HG02610 (cell line): ENCODE measurements around the gene CPED1.
"Not testable (repeated sequence)": the region's sequence is repeated elsewhere in the genome, so short reads cannot be mapped to it uniquely, and the experiment has no call there.

Source experiments
- ATAC-seq: cut with Tn5 transposase; IDR thresholded peaks from one replicate; pipeline ENCODE4 v1.9.1; 2021; ENCODE audit warnings: mild to moderate bottlenecking, moderate library complexity; ENCODE audit not compliant: unreplicated experiment

Gene CPED1

DNA sequence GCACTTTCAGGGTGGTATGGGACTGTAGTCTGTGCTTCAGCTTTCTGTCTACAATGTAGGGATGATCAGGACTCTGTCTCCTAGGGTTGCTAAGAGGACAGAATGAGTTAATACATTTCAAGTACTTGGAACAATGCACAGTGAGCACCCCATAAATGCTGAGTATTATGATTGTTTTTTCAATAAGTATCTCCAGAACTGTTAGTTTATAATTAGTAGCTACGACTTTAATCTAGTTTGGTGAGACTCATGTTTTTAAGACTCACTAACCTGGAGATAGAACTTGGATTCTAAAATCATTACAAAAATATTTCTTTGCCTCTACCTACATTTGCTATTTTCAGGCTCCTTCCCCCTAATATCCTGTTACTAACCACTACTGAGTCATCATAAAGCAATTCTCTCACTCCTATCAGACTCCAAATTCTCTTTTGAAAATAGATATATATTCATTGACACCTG lies 95.3 kb downstream of the CPED1 start:
- ATAC-seq = no peak

DNA sequence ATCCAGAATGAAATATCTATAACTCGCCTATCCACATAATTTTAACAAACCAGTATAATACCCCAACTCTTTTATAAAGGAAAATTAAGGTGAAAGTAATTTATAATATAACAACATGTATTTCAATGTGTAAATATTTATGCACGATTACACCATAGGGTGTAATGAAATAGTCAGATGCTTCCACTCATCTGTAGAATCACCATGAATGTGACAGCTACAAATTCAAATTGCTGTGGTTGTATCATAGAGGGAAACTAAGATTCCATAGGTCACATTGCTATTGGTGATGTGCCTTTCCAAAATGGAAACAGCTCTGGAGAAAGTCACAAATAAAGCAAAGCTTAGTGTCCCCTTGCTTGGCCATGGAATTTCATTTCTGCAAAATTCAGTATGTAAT lies 95.7 kb downstream of the CPED1 start:
- no peak for ATAC-seq

DNA sequence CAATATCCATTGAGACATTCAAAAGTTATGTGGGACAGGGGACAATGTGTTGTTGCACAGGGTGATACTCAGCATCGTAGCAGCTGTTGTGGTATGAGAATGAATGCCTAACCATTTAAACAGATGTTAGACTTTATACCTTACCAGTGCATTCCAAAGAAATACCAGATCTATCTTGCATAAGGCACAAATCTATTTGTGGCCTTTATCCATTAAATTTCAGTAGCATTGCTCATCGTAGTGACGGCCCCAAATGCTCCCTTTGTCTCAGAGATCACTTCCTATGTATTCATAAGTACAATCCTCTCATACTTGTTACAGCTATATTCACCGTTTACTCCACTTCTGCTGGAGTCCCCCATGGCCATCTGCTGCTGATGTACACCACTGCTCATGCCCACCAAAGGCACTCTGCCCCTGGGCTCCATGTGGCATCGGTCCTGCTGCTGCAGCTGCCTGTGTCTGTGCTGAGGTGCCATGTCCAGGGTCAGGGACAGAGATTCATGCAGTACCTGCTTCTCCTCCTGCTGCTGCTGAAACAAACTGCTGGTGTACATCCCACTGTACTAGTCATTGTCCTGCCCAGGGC lies 96.3 kb downstream of the CPED1 start:
- ATAC-seq = no peak

DNA sequence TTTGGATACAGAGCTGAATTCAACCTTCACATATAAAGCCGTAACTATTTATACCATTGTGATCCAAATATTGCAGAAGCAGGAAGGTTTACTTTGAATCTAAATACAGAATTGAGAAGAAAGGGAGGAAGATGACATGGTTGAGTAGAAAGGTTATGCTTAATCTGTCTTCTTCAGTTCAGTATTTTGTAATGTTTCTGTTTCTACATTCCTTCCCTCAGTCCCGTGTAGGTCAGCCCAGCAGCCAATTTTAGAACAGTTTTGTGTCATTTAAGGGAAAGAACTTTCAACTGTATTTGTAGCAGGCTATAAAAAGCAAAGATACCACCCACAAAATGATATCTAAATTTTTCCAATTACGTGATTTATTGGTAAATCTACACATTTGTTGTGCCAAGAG lies 97.4 kb downstream of the CPED1 start:
- ATAC-seq = no peak

DNA sequence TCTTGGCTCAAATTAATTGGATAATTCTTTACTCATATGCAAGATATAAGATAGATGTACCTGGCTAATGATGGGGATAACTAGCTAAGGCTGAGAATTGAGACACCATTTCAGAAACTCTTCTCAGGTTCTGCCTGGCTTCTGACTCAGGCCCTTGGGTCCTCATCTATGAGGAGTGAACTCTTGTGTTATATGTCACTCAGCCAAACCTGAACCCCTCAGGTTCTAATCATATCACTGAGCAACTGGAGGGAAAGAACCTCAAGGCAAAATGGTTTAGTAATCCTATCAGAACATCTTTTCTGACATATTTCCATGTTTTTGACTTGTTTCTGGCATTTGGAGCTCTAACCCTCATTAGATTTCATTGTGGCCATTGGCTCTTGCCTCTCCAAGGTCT lies 100.4 kb downstream of the CPED1 start:
- ATAC-seq = no peak

DNA sequence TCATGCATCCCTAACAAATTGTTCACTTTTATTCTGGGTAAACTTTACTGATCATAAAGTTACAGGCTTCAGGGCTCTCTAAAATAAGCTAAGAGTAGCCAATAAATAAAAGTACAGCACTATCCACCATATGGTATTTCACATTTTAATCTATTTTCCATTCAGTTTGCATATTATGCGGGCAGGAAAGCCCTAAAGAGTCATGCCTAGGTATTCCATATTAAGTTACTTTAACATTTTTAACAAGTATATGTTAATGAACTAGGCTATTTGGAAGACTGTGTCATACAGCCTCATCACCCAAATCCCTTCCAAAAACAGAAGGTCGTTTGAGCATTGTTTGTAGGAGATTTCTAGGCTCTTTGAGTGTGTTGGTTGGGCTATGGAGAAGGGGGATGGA lies 106.3 kb downstream of the CPED1 start:
- ATAC-seq = no peak

DNA sequence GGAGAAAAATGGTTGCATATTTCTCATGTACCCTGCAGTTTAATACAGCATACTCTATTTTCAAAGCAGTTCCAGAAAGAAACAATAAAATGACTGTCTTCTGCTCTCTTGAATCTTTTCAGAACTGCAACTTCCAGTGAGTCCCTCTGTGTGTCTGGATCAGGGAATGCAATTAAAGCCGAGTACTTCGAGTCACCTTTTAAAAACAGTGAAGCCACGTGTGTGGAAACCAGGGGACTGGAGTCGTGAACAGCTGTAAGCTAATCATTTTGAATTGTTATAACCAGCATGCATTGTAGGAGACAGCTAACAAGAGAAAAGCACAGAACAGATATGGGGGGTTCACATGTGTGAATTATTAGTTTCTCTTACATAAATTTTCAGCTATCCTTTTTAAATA lies 109.1 kb downstream of the CPED1 start:
- no peak for ATAC-seq

DNA sequence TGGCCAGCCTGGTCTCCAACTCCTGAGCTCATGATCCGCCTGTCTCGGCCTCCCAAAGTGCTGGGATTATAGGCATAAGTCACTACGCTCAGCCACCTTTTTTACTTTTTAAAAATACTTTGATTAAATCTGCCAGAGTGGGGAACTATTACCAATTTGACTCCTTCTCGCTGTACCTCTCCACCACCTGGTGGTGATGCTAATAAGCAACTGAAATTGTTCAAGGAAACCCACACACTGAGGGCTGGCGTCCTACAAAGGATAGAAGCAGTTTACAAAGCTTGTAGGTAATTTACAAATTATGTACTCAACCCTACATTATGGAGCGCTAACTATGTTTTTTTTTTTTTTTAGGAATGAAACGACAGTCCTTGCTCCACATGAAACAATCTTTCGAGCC lies 111.1 kb downstream of the CPED1 start:
- no peak for ATAC-seq

DNA sequence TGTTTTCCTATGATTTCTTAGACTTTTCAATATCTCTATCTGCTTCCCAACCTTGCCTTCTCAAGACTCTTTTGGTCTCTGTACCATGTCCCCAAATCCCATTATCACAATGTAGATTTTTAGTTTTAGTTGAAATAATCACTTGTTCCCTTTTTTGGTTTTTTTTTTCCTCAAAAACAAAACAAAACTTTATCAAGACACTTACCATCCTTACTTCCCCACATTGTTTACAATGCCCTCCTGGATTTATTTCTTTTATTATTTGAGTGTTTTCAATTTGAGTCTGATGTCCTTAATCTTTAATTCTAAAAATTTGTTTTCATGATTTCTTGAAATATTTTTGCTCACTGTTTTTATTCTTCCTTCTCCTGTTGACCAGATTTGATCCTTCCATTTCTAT lies 112.6 kb downstream of the CPED1 start:
- no peak for ATAC-seq

DNA sequence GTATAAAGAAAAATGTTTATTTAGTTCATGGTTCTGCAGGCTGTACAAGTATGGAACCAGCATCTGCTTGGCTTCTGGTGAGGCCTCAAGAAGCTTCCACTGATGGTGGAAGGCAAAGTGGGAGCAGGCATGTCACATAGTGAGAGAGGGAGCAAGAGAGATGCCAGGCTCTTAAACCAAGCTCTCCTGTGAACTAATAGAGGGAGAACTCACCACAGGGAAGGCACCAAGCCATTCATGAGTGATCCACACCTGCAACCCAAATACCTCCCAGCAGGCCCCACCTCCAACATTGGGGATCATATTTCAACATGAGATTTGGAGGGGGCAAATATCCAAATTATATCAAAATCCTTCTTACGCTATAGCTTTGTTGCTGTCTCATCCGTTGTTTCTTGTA lies 113.1 kb downstream of the CPED1 start:
- ATAC-seq = no peak

DNA sequence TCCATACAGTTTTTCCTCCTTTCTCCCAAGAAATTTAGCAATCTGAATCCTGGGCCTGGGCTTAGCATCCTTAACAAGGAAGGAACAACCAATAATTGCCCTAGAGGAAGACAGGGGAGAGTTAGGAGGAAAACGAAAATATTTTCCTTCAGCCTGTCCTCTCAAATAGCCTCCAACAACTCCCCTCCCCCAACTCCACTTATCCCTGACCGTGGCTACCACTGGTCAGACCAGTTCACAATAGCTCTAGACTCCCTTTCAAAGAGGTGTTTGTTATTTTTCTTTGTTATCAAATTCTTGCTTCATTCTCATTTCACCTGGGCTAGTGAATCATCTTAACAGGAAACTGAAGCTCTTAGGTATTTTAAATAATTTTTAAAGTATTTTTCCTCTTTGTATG lies 114.1 kb downstream of the CPED1 start:
- no peak for ATAC-seq

DNA sequence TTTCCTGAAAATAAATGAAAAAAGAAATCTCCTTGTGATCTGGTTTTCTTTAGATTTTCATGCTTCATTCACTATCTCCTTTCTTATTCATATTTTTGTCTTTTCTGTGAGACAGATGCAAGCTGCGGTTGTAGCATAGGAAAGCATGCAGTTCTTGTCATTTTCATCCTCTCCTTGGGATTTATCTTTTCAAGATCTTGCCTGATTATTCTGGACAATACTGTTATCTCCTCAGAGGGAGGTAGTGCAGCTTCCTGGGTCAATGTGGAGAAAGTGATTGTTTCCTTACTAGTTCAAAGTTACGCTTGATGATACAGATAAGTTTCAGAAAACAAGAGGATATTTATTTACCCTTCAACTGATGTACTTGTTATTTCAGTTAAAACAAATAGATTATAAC lies 114.6 kb downstream of the CPED1 start:
- no peak for ATAC-seq

DNA sequence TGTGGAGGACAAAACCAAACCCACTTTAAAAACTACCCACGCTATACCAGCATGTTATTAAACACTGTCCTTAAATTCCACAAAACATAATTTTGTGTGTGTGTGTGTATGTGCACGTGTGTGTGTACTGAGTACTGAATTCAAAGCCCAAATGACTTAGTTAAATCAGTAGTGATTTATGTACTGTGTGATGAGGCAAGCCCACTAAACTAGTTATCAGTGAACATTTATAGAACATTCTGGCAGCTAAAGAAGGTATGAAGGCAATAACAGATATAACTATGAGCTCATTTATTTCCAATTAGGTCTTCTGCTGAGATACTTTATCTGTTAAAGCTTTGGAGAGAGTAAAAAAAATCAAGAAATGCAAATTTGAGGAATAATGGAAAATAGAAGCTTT lies 115.1 kb downstream of the CPED1 start:
- ATAC-seq = no peak

DNA sequence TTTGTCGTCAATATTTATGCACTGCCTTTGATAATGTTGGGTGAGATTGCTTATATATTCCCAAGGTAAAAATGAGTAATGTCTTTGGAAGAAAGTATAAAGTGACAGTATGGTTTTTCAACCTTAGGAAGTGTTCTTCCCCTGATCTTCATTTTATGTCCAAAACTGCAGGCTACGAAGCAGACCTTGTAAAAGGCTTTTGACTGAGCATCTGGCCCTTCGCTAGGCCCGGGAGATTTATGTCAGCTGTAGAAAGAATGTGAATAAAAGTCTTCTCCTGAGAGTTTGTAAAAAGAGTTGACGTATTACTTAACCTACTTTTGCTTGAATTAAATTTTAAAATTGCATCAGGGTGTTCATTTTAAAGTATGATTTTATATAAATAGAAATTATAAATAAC lies 116.8 kb downstream of the CPED1 start:
- no peak for ATAC-seq

DNA sequence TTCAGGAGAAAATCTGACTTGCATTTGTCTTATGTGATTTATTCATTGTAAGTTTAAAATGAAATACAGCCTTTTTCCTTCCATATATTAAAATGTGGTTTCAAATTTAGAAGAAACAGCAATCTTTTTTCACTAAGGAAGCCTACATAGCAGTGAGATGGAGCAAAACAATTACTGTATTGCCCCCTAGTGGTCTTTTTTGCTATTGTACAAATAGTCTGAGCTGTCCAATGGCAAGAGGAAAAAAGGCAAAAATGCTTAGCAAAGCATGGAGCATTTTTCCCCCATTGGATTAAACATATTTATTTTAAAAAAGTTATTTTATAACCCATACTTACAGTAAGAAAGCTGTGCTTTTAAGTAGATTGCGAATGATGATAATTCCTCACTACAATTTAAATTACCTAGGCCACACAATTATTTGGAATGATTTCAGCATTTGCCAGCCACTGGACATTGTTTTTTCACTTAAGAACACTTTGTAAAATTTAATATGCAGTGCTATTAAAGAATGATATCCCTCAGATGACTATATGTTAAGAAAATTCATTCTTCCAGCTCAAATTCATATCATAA lies 119.5 kb downstream of the CPED1 start:
- peak; percentile 84 for ATAC-seq

DNA sequence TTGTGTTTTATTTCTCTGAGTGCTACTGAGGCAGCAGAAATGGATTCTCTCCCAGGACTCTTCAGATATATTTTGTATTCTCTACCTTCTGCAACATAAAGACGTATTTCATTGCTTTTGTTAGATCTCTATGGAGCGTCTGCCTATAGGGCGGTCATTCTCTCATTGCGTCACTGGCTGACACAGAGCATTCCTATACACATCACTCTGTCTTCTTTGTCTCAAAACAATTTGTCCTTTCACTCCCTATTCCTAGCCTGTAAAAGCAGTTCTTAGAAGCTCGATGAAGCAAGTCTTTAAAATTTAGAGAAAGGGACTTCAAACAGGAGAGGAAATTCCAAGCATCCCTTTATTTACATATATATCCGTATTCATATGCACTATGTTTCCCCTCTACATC lies 120.6 kb downstream of the CPED1 start:
- no peak for ATAC-seq

DNA sequence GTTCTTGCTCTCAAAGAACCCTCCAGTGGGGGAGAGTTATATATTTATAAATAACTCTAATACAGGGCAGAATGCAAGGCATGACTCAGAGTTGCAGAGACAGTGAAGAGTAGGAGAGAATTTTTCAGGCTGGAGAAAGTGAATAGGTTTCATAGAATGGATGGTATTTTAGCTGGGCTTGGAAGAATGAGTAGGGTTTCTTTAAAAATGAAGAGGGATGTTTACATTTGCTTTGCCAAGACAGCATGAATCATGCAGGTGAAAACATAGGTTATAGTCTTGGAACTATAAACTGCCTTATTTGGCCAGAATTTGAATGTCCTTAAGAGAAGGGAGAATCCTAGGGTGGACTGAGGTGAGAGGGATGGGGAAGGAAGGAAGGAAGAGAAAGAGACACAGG lies 124.8 kb downstream of the CPED1 start:
- ATAC-seq = no peak

DNA sequence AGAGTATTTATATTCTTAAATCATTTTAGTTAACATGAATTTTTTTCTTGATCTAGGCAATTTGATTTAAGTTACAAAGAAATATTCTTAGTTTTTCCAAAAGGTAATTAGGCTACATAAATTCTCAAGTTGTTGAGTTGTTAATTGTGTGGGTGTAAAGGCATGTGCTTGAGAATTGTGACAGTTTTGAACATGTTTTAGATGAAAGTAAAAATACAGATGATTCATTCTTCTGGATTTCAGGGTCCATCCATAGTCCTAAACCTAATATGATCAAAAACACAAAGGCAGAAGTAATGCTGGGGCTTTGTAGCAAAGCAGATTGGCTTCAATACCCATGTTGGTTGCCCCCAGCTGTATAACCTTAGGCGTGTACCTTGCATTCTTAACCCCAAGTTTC lies 127.9 kb downstream of the CPED1 start:
- ATAC-seq = no peak

DNA sequence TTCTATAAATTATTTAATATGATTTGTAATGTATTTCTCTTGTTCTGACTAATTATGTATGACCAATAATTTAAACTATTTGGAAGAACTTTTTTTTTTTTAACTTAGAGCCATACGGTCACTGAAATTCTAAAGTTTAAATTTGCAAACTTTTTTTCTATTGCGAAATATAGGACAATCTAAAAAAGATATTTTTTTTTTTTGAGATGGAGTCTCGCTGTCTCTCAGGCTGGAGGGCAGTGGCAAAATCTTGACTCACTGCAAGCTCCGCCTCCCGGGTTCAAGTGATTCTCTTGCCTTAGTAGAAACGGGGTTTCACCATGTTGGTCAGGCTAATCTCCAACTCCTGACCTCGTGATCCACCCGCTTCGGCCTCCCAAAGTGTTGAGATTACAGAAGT lies 130.5 kb downstream of the CPED1 start:
- ATAC-seq = no peak

DNA sequence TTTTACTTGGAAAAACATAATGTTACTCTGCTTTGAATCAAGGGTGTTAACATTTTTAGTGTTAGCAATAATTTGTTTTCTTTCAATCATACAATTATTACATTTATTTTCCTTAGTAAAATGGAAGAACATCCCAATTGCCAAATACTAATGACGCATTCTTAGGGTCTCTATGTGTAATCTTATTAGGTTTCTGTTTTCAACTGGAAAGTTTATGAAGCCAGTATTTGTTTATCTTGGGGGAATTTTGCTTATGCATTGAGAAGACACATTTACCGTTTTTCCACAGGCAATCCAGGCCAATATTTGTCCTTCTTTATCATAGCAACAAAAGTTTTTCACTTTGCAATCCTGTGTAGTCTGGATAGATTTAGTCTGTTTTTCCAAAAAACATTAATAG lies 134.5 kb downstream of the CPED1 start:
- no peak for ATAC-seq

DNA sequence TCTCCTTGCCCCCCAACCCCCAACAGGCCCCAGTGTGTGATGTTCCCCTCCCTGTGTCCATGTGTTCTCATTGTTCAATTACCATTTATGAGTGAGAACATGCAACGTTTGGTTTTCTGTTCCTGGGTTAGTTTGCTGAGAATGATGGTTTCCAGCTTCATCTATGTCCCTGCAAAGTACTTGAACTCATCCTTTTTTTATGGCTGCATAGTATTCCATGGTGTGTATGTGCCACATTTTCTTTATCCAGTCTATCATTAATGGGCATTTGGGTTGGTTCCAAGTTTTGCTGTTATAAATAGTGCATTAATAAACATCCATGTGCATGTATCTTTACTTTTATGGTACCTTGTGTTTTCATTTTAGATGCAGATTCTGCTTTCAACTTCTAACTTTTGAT lies 136.9 kb downstream of the CPED1 start:
- ATAC-seq = not testable (repeated sequence)

DNA sequence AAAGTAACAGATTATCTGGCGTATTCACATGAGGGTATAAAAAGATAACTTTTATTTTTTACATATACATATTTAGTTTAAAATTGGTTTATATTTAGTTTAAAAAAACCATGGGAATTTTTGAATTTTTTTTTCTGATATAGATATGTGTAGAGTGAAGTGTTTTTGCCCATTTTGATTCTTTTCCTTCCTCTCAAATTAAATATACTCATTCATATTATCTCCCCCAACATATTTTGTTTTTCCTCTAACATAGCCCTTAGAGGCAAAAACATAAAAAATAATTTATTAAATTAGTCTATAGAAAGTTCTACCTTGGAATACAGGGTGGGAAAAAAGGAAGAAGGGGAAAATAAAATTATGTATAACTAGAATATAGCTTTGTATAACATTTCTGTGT lies 137.7 kb downstream of the CPED1 start:
- no peak for ATAC-seq

DNA sequence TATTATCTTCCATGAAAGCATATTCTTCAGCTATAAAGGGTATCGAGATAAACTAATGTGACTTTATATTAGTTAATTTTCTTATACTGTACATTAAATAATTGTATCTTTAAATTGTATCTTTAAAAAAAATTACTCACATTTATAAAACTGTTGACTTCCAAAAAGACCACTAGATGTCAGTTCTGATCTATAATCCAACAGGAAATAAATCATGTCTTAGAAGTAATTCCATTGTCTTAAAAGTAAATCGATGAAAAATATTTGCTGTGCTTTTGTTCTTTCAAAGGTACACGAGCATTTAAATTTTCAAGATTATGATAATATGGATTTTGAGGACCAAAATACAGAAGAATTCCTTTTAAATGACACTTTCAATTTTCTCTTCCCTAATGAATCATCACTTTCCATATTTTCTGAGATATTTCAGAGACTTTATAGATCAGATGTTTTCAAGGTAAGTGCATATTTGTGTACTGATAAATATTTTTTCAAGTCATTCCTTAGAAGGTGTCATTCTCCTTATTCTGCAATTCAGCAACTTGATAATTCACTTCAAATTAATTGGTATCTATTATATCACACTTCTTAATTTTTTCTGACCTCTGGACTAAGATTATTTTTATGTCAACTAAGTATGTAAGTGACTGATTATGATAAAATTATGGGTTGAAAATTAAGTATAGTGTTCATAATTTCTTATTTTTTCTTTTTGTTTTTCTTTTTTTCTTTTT lies 138.5 kb downstream of the CPED1 start:
- ATAC-seq = no peak
